NT2/D1 (cell line): ENCODE results near the gene TRPV4.

Experiments used
- DNase-seq: peaks from one replicate; pipeline ENCODE4 v3.0.0-alpha.2; 2011; ENCODE audit warnings: low read depth, low spot score
- H3K27me3 ChIP-seq: 2 replicates; pipeline ENCODE4 v1.6.0; 2011; ENCODE audit warnings: mild to moderate bottlenecking; ENCODE audit not compliant: insufficient read length, insufficient read depth
- H3K36me3 ChIP-seq: 2 replicates; pipeline ENCODE4 v1.6.1; 2011; ENCODE audit warnings: mild to moderate bottlenecking, low read length, mixed read lengths; ENCODE audit not compliant: insufficient read depth, insufficient read length
- H3K4me1 ChIP-seq: 2 replicates; pipeline ENCODE4 v1.5.1; 2011; ENCODE audit not compliant: insufficient read depth, insufficient read length
- H3K4me3 ChIP-seq: 2 replicates; pipeline ENCODE4 v1.5.1; 2011; ENCODE audit warnings: low read depth; ENCODE audit not compliant: insufficient read length
- H3K9ac ChIP-seq: 2 replicates; pipeline ENCODE4 v1.6.0; 2011; ENCODE audit warnings: low read depth; ENCODE audit not compliant: insufficient read length
- H3K9me3 ChIP-seq: 2 replicates; pipeline ENCODE4 v1.5.1; 2011; ENCODE audit warnings: mild to moderate bottlenecking, low read length; ENCODE audit not compliant: insufficient read depth
- SUZ12 ChIP-seq: IDR thresholded peaks from 2 replicates; pipeline ENCODE4 v1.6.1; 2011; ENCODE audit not compliant: insufficient read length, insufficient read depth; ENCODE audit errors: extremely low read depth
- YY1 ChIP-seq: IDR thresholded peaks from 2 replicates; pipeline ENCODE4 v1.6.1; 2011; ENCODE audit not compliant: insufficient read length, insufficient read depth
- ZNF274 ChIP-seq: IDR thresholded peaks from 2 replicates; pipeline ENCODE4 v1.6.1; 2011; ENCODE audit warnings: mild to moderate bottlenecking, low read depth, low read length

The TRPV4 gene

GRCh38 chr12:109760930-109761921, 72.0 kb downstream of the TRPV4 start:
- TF ChIP-seq ZNF274 (no peak), SUZ12 (no peak), YY1 (no peak)
- H3K27me3 ChIP-seq, result no peaks in the 10 kb centered on the region
- DNase-seq, result no peak

GRCh38 chr12:109760031-109760929, 72.9 kb downstream of the TRPV4 start:
- H3K36me3 ChIP-seq, result peaks cover 2% of the 10 kb centered on the region
- peaks cover 40% of the 10 kb centered on the region for H3K4me1 ChIP-seq
- DNase-seq, result no peak
- peaks cover 16% of the 10 kb centered on the region for H3K9me3 ChIP-seq
- no peaks in the 10 kb centered on the region for H3K27me3 ChIP-seq
- no peak overlapping the region for H3K4me3 ChIP-seq
- no peak overlapping the region for H3K9ac ChIP-seq
- TF ChIP-seq YY1 (no peak), ZNF274 (no peak), SUZ12 (no peak)

More at GRCh38 chr12:109760930-109761921, 72.0 kb downstream of the TRPV4 start:
- no peak overlapping the region for H3K4me3 ChIP-seq
- H3K36me3 ChIP-seq, result peaks cover 2% of the 10 kb centered on the region
- H3K9ac ChIP-seq, result no peak overlapping the region
- peaks cover 7% of the 10 kb centered on the region for H3K9me3 ChIP-seq
- peaks cover 43% of the 10 kb centered on the region for H3K4me1 ChIP-seq

- Histone ChIP-seq H3K9ac (no peak overlapping the region), H3K36me3 (peaks cover 2% of the 10 kb centered on the region)
- DNase-seq, result no peak
These were observed 73.6 kb downstream of the TRPV4 start for GRCh38 chr12:109759595-109759994.

GRCh38 chr12:109758426-109759420, 74.5 kb downstream of the TRPV4 start:
- Histone ChIP-seq H3K4me3 (no peak overlapping the region), H3K9ac (peak overlapping the region; percentile 45), H3K36me3 (peaks cover 2% of the 10 kb centered on the region), H3K9me3 (peaks cover 16% of the 10 kb centered on the region), H3K27me3 (no peaks in the 10 kb centered on the region), H3K4me1 (peaks cover 40% of the 10 kb centered on the region)
- no peak for DNase-seq
- TF ChIP-seq YY1, result no peak
- TF ChIP-seq SUZ12, result no peak
- TF ChIP-seq ZNF274, result no peak

More at GRCh38 chr12:109759595-109759994, 73.6 kb downstream of the TRPV4 start:
- Histone ChIP-seq H3K9me3 (peaks cover 16% of the 10 kb centered on the region), H3K4me3 (no peak overlapping the region), H3K4me1 (peaks cover 40% of the 10 kb centered on the region), H3K27me3 (no peaks in the 10 kb centered on the region)
- TF ChIP-seq ZNF274 (no peak), SUZ12 (no peak), YY1 (no peak)

GRCh38 chr12:109757671-109758265, 75.4 kb downstream of the TRPV4 start:
- Histone ChIP-seq H3K27me3 (no peaks in the 10 kb centered on the region), H3K36me3 (peaks cover 2% of the 10 kb centered on the region), H3K4me1 (peaks cover 34% of the 10 kb centered on the region), H3K9ac (peak overlapping the region; percentile 45), H3K9me3 (peaks cover 16% of the 10 kb centered on the region), H3K4me3 (no peak overlapping the region)
- TF ChIP-seq SUZ12 (no peak), ZNF274 (no peak), YY1 (no peak)
- no peak for DNase-seq

GRCh38 chr12:109756457-109756856, 76.7 kb downstream of the TRPV4 start:
- H3K4me3 ChIP-seq, result no peak overlapping the region
- H3K36me3 ChIP-seq, result no peaks in the 10 kb centered on the region
- no peak for TF ChIP-seq ZNF274
- no peak for TF ChIP-seq SUZ12
- no peak for TF ChIP-seq YY1
- DNase-seq, result no peak
- peaks cover 33% of the 10 kb centered on the region for H3K4me1 ChIP-seq
- no peaks in the 10 kb centered on the region for H3K27me3 ChIP-seq
- peaks cover 16% of the 10 kb centered on the region for H3K9me3 ChIP-seq
- H3K9ac ChIP-seq, result no peak overlapping the region
